ENCODE measurements around the gene ZBTB7C. TPM values are rescaled to one million over a fixed set of nuclear protein-coding genes. Genes with fewer than 3 reads are reported as not detected.

The ZBTB7C gene
- total RNA-seq (1 to 10 TPM; 7.5 to 8.7 TPM), polyA plus RNA-seq (ENCODE audit: insufficient read length in 6 of 6) (1 to 10 TPM; 1.7 to 2.8 (median 2.5) TPM)
- long read RNA-seq, donor 1: 0 reads
- long read RNA-seq, donor 2: 0 reads
- long read RNA-seq, donor 3: 0 reads
- long read RNA-seq, donor 4, partial matches to known transcripts: 0 of 3 reads
- long read RNA-seq, donor 4, other reads (novel, unspliced or antisense): 3 of 3 reads
- long read RNA-seq, donor 5: 0 reads
- long read RNA-seq, donor 6: 0 reads
- long read RNA-seq, donor 7, full-length matches to known transcripts: 1 of 1 reads
- long read RNA-seq, donor 7, partial matches to known transcripts: 0 of 1 reads
- long read RNA-seq, donor 7, other reads (novel, unspliced or antisense): 0 of 1 reads
- long read RNA-seq, donor 8, full-length matches to known transcripts: 2 of 2 reads
- long read RNA-seq, donor 8, partial matches to known transcripts: 0 of 2 reads
- long read RNA-seq, donor 8, other reads (novel, unspliced or antisense): 0 of 2 reads
- long read RNA-seq, donor 9: 0 reads
- long read RNA-seq, donor 10, full-length matches to known transcripts: 1 of 4 reads
- long read RNA-seq, donor 10, partial matches to known transcripts: 0 of 4 reads
- long read RNA-seq, donor 10, other reads (novel, unspliced or antisense): 3 of 4 reads
- long read RNA-seq, donor 11: 0 reads
- long read RNA-seq, donor 12: 0 reads

GRCh38 chr18:48408727-48409590 lies at the start of gene ZBTB7C:
TSS of gene ZBTB7C (minus strand) at chr18:48409383.
- H3K36me3 ChIP-seq: no peaks in the 10 kb centered on the region
- peak within 1 kb of the TSS; percentile 58 to 68 for H3K27ac ChIP-seq
- TF ChIP-seq, protein P1, sequence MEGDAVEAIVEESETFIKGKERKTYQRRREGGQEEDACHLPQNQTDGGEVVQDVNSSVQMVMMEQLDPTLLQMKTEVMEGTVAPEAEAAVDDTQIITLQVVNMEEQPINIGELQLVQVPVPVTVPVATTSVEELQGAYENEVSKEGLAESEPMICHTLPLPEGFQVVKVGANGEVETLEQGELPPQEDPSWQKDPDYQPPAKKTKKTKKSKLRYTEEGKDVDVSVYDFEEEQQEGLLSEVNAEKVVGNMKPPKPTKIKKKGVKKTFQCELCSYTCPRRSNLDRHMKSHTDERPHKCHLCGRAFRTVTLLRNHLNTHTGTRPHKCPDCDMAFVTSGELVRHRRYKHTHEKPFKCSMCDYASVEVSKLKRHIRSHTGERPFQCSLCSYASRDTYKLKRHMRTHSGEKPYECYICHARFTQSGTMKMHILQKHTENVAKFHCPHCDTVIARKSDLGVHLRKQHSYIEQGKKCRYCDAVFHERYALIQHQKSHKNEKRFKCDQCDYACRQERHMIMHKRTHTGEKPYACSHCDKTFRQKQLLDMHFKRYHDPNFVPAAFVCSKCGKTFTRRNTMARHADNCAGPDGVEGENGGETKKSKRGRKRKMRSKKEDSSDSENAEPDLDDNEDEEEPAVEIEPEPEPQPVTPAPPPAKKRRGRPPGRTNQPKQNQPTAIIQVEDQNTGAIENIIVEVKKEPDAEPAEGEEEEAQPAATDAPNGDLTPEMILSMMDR (IDR thresholded peaks at IDR 0.05): no peak
- peak within 1 kb of the TSS; percentile 82 to 83 for H3K4me3 ChIP-seq
- ATAC-seq (peak; percentile 21), DNase-seq (peak in 1 of 4 donors; percentile 85)
- intact Hi-C loops (cut with DNase I): no loop called here
- H3K27me3 ChIP-seq: peaks cover 32 to 87% of the 10 kb centered on the region in 2 donors
- peaks cover 0 to 22% of the 10 kb centered on the region in 2 donors for H3K4me1 ChIP-seq
- no peaks in the 10 kb centered on the region for H3K9me3 ChIP-seq

GRCh38 chr18:48456838-48457237 lies 47.7 kb upstream of the ZBTB7C start:
- H3K4me1 ChIP-seq: no peaks in the 10 kb centered on the region
- TF ChIP-seq, protein P1 (IDR thresholded peaks at IDR 0.05): no peak
- H3K27ac ChIP-seq: no peak overlapping the region
- no peak overlapping the region for H3K4me3 ChIP-seq
- H3K9me3 ChIP-seq: no peaks in the 10 kb centered on the region
- intact Hi-C loops (cut with DNase I): no loop called here
- no peaks in the 10 kb centered on the region for H3K27me3 ChIP-seq
- ATAC-seq: no peak
- no peaks in the 10 kb centered on the region for H3K36me3 ChIP-seq
- no peak for DNase-seq

DNA sequence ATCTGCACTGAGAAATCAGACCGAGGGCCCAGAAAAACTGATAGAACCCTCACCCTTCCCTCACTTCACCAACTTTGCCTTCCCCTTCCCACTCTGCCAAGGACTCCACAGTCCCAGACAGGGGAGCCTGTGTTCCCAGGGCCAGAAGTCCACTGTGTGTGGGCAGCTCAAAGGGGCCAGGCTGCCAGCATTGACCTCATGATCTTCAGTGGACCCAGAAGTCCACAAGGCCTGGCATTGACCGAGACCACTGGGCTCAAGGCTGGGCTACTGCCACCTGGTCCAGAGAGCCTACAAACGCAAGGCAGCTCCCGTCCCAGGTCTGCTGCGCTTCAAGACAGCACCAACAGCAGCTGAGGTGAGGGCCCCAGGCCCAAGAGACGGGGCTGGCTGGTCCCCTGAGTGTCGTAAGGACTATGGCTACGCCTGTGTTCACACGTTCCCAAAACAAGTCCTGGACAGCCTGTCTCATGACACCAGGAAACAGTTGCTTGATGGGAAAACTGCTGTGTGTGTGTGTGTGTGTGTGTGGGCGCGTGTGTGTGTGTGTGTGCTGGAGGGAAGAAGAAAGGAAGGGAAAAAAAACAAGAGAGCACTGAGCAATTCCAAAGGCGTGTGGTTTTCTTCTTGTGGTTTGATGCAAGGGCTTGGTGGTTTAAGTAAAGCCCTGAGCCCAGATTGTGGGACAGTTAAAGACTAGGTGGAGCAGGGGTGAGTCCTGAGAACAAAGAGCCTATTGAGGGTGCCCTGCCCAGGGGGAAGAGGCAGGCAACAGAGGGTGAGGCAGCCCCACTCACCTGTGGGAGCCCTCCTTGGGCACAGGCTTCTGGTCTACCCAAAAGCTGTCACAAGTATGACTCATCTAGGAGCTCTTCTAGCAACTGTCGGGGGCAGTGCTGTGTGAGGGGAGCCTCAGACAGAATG lies 46.6 kb upstream of the ZBTB7C start:
- intact Hi-C loops (cut with DNase I): no loop called here
- ATAC-seq (peak; percentile 53), DNase-seq (no peak)
- Histone ChIP-seq H3K27ac (no peak overlapping the region), H3K36me3 (no peaks in the 10 kb centered on the region), H3K4me1 (no peaks in the 10 kb centered on the region), H3K27me3 (no peaks in the 10 kb centered on the region), H3K4me3 (no peak overlapping the region), H3K9me3 (no peaks in the 10 kb centered on the region)
- TF ChIP-seq, protein P1 (IDR thresholded peaks at IDR 0.05): no peak

- TF ChIP-seq, protein P1 (IDR thresholded peaks at IDR 0.05): no peak
- DNase-seq: no peak
- intact Hi-C loops (cut with DNase I): no loop called here
- Histone ChIP-seq H3K9me3 (no peaks in the 10 kb centered on the region), H3K27ac (no peak overlapping the region), H3K4me3 (no peak overlapping the region), H3K4me1 (no peaks in the 10 kb centered on the region), H3K36me3 (no peaks in the 10 kb centered on the region), H3K27me3 (no peaks in the 10 kb centered on the region)
- no peak for ATAC-seq
Measured at GRCh38 chr18:48454261-48454757, 45.1 kb upstream of the ZBTB7C start.

Measured in left lung (tissue), 14 donors.